Fibroblast of the aortic adventitia (primary cell): ENCODE data around the gene SSNA1. TPM values are rescaled to one million over a fixed set of nuclear protein-coding genes. Genes with fewer than 3 reads are reported as not detected.
A peak's percentile ranks its signal among the peaks of the same experiment; 100 is the strongest.

Source experiments
- DNase-seq: peaks from one replicate; pipeline ENCODE4 v3.0.0-alpha.2; 2010; ENCODE audit warnings: low read depth
- H3K4me3 ChIP-seq: 2 replicates; pipeline ENCODE4 v1.5.1; 2011; ENCODE audit warnings: low read depth, mild to moderate bottlenecking, control low read depth, low read length, moderate library complexity
- total RNA-seq: library from RNA; depleted of rRNA; stranded (reverse); fragments of >200 nt; gene quantifications from 2 replicates; pipeline ENCODE4 v1.2.3, GENCODE V29; 2012; ENCODE audit warnings: low replicate concordance
- TF ChIP-seq, protein P1 (sequence below): IDR thresholded peaks from 2 replicates; pipeline ENCODE4 v1.5.1; 2011; ENCODE audit warnings: mild to moderate bottlenecking, low read length, control low read depth, inconsistent platforms; ENCODE audit not compliant: insufficient read depth

The SSNA1 gene
- total RNA-seq, 1 donor = 51.5 TPM

DNA sequence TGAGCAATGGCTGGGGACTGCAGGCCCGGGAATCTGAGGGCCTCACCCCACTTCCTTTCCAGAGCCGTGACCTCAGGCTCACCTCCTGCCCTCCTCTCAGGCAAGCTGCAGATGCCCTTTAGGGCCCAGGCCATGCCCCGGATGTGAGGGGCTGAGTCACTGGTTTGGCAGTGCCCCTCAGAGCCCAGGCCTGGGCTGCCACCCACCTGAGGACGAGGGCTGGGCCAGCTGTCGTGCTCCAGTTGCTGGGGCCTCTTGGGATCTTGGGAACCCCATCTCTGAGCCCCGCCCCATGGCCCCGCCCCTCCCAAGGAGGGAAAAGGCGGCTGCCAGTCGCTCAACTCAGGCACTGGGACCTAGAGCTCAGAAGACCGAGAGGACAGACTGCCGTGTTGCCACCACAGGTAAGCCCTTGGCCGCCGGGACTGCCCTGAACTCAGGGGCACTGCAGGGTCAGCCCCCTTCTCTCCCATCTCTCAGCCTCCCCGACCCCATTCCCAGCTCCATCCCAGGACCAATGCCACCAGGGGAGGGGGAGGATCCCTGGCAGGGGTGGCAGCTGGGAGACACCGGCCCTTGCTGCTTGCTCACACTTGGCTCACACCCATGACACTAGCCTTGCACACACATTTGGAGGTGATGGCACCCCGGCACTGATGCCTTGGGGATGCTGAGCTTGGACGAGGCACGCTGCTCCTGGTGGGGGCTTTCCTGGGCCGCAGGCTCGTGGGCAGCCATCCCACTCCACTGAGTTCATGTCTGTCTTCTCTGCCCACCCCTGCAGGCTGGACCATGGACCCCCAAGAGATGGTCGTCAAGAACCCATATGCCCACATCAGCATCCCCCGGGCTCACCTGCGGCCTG, 36.6 kb downstream of the SSNA1 start, which contains the start of gene CYSRT1:
Gene CYSRT1 (plus strand): TSS at position 345 of the 865 bp plus-strand sequence. CDS start 448 bp downstream, at position 793.
- peak within 1 kb of the TSS; percentile 80 for H3K4me3 ChIP-seq
- no peak for DNase-seq
- TF ChIP-seq, protein P1, sequence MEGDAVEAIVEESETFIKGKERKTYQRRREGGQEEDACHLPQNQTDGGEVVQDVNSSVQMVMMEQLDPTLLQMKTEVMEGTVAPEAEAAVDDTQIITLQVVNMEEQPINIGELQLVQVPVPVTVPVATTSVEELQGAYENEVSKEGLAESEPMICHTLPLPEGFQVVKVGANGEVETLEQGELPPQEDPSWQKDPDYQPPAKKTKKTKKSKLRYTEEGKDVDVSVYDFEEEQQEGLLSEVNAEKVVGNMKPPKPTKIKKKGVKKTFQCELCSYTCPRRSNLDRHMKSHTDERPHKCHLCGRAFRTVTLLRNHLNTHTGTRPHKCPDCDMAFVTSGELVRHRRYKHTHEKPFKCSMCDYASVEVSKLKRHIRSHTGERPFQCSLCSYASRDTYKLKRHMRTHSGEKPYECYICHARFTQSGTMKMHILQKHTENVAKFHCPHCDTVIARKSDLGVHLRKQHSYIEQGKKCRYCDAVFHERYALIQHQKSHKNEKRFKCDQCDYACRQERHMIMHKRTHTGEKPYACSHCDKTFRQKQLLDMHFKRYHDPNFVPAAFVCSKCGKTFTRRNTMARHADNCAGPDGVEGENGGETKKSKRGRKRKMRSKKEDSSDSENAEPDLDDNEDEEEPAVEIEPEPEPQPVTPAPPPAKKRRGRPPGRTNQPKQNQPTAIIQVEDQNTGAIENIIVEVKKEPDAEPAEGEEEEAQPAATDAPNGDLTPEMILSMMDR = no peak

DNA sequence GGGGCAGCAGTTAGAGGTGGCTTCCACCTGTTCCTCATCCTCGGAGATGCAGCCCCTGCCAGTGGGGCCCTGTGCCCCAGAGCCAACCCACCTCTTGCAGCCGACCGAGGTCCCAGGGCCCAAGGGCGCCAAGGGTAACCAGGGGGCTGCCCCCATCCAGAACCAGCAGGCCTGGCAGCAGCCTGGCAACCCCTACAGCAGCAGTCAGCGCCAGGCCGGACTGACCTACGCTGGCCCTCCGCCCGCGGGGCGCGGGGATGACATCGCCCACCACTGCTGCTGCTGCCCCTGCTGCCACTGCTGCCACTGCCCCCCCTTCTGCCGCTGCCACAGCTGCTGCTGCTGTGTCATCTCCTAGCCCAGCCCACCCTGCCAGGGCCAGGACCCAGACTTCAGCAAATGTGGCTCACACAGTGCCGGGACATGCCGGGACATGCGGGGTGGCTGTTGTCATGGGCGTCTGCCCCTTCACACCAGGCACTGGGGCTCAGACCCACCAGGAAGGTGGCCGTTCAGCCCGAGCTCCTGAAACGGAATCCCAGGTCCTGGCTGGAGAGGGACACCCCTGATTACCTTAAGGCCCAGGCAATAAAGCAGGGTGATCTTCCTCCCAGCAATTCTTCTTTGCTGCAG, 37.3 kb downstream of the SSNA1 start:
- TF ChIP-seq, protein P1 = no peak
- no peak for DNase-seq
- H3K4me3 ChIP-seq = no peak overlapping the region

DNA sequence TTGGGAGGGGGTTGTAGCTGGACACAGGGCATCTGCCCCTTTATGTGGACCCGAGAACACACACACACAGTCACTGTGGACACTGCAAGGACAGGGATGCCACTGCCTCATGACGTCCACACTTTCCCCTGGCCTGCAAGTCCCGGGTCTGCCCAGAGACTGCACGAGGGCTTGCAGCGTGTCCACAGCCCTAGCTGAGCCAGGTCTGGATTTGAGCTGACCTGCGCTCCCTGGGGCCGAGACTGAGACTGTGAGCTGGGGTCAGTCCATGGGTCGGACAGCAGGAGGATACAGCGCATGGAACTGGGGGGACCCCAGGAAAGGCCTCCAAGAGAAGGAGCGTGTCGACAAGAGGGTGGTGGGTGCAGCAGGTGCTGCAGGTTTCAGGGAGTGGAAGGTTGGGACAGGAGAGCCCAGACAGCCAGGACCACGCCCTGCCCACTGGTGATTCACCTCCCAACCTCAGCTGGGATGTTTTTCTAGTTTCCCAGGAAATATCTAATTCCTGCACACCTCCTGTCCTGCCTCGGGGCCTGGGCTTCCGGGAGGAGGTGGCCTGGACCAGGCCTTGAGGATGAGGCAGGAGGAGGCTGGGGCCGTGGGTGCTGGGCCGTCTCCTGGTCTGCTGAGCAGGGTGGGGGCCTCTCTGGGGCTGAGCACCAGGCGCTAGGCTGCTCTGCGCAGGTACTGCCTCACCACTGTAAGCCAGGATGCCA, 38.0 kb downstream of the SSNA1 start:
- H3K4me3 ChIP-seq = no peak overlapping the region
- TF ChIP-seq, protein P1 = no peak
- no peak for DNase-seq

DNA sequence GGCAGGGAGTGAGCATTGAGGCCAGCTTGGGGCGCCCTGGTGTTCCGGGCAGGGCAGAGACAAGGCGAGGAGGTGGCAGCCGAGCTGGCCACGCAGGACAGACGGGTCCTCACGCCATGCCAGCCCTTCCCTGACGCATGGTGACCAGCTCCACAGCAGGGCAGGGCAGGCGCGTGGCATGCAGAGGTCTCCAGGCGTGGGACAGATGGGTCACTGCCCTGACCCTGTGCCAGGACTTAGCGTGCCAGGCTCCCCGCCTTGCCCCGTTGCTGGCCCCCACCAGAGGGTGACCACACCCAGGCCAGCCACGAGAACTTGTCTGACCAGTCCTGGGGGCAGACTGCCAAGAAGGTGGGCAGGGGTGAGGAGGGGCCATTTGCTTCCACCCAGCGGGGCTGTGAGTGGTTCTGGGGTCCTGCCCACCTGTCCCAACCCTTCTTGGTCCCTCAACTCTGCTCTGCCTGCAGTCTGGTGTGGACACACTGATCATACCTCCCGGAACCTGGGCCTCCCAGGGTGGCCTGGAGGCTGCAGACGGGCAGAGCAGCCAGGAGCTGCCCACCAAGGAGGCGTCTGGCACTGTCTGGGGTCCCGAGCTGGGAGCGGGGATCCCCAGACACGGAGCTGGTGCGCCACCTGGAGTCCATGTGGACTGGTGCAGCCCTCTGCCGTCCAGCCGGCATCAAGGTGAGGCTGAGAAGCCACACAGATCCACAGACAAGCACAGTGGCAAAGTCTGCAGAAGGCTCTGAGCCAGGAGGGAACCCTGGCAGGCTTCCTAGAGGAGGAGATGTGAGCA, 38.8 kb downstream of the SSNA1 start, which contains the start of gene RNF224:
Gene RNF224 (plus strand): TSS at position 449 of the 799 bp plus-strand sequence. CDS start 834 bp downstream, outside the sequence.
- TF ChIP-seq, protein P1 = peak; percentile 89
- H3K4me3 ChIP-seq = no peak within 1 kb of the TSS
- DNase-seq = peak; percentile 69

DNA sequence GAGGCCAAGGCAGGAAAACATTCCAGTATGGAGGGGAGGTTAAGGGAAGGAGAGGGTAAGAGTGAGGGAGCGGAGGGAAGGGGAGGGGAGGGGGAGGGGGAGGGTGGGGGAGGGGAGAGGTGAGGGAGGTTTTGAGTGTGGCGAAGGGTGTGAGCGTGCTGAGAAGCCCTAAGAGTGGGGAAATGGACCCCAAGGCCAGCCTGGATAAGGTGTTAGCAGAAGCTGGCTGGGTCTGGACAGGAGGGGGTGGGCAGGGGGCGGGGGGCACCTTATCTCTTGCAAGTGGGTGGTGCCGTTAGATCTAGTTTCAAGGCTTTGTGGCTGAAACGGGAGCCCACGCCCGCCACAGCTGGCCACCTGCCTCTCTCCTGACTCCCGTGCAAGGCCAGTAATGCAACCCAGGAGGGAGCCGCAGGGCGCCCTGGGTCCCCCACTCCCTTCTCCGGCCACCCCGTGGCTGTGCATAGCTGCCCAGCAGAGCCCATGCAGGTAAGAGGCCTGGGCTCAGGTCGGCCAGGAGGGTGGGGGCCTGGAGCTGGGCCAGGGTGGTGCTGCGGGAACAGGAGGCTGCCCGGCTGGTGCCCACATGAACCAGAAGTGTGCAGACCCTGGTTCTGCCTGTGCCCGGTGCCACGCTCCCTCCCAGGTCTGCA, 39.5 kb downstream of the SSNA1 start:
- DNase-seq = no peak
- TF ChIP-seq, protein P1 = no peak
- H3K4me3 ChIP-seq = no peak overlapping the region

DNA sequence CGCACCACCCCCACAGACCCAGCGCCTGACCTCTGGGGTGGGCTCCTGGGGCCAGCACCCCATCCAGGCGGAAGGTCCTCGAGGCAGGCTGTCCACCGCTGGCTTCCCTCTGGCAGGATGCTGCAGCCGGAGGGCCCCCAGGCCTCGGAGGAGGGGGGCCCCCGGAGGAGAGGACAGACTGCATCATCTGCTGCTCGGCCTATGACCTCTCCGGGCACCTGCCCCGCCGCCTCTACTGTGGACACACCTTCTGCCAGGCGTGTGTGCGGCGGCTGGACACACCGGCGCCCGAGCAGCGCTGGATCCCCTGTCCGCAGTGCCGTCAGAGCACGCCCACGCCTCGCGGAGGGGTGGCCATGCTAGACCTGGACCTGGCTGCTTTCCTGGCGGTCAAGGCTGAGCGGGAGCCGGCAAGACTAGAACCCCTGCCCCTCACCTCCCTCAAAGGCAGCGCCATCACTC, 40.1 kb downstream of the SSNA1 start:
- H3K4me3 ChIP-seq = no peak overlapping the region
- TF ChIP-seq, protein P1 = no peak
- DNase-seq = no peak
